A673 (cell line): ENCODE results near the gene ELAVL1. TPM values are rescaled to one million over a fixed set of nuclear protein-coding genes. Genes with fewer than 3 reads are reported as not detected.

Experiments
- BruUV-seq: library from RNA; stranded (reverse); fragments of 400-500 nt; replicated peaks from 2 replicates; lab custom pipeline; 2021; lab: Mats Ljungman, UMichigan
- CTCF ChIA-PET: fragments of 300-600 bp; sonication (Branson Sonifier 250); formaldehyde crosslinking; loops from one replicate; lab custom pipeline; 2022; ENCODE audit warnings: antibody characterized with exemption; lab: Charles Lee
- POLR2A ChIA-PET: fragments of 300-600 bp; sonication (Branson Sonifier 250); formaldehyde crosslinking; loops from one replicate; lab custom pipeline; 2022; ENCODE audit warnings: antibody characterized with exemption; ENCODE audit not compliant: low non-redundant PET; lab: Charles Lee
- DNase-seq: peaks from one replicate; pipeline ENCODE4 v3.0.0-alpha.2; 2015; ENCODE audit warnings: low spot score
- H3K27ac ChIP-seq: fragments of 200-600 bp; sonication (generic); 2 replicates; pipeline ENCODE4 v1.5.1; 2016; ENCODE audit warnings: mixed run types, low read depth, mild to moderate bottlenecking, mixed read lengths, antibody characterized with exemption, low read length; ENCODE audit not compliant: poor library complexity, severe bottlenecking
- H3K27me3 ChIP-seq: fragments of 200-600 bp; sonication (generic); replicated peaks from 2 replicates; pipeline ENCODE4 v1.6.1; 2017; ENCODE audit warnings: mixed run types, low read depth, mild to moderate bottlenecking, mixed read lengths, antibody characterized with exemption, low read length; ENCODE audit not compliant: insufficient read depth, poor library complexity
- H3K36me3 ChIP-seq: fragments of 200-600 bp; sonication (generic); 2 replicates; pipeline ENCODE4 v1.6.1; 2016; ENCODE audit warnings: mixed run types, mild to moderate bottlenecking, mixed read lengths, antibody characterized with exemption, low read length; ENCODE audit not compliant: insufficient read depth, poor library complexity, severe bottlenecking
- H3K4me1 ChIP-seq: fragments of 200-600 bp; sonication (generic); 2 replicates; pipeline ENCODE4 v1.6.1; 2017; ENCODE audit warnings: mixed run types, mild to moderate bottlenecking, mixed read lengths, antibody characterized with exemption, low read length; ENCODE audit not compliant: insufficient read depth, poor library complexity, severe bottlenecking
- H3K4me3 ChIP-seq: fragments of 200-600 bp; sonication (generic); 2 replicates; pipeline ENCODE4 v1.5.1; 2016; ENCODE audit warnings: low read depth, mixed run types, mild to moderate bottlenecking, mixed read lengths, low read length; ENCODE audit not compliant: poor library complexity, severe bottlenecking
- H3K9me3 ChIP-seq: fragments of 200-600 bp; sonication (generic); 2 replicates; pipeline ENCODE4 v1.6.1; 2016; ENCODE audit warnings: mixed run types, low read depth, mild to moderate bottlenecking, mixed read lengths, antibody characterized with exemption, low read length; ENCODE audit not compliant: poor library complexity, severe bottlenecking
- CTCF ChIP-seq: fragments of 300-800, 200-600 bp; sonication (generic); conservative IDR thresholded peaks from 2 replicates; pipeline ENCODE4 v1.5.1; 2017; ENCODE audit warnings: low read depth, mild to moderate bottlenecking, antibody characterized with exemption, low read length, moderate library complexity, mixed read lengths
- EZH2 ChIP-seq: fragments of 200-600 bp; sonication (generic); IDR thresholded peaks from 2 replicates; pipeline ENCODE4 v1.6.1; 2017; ENCODE audit warnings: borderline replicate concordance, low read depth, mild to moderate bottlenecking, mixed read lengths, antibody characterized with exemption, low read length; ENCODE audit not compliant: poor library complexity, severe bottlenecking
- intact Hi-C: fragments of 100-400 bp; cut with micrococcal nuclease; formaldehyde crosslinking; loops from one replicate; pipeline ENCODE4 v1.10.0; 2022; ENCODE audit not compliant: unreplicated experiment
- total RNA-seq: library from RNA; stranded (reverse); gene quantifications from 2 replicates; pipeline ENCODE4 v1.2.3, GENCODE V29; 2021

Gene ELAVL1
- total RNA-seq, 1 experiment from 2014 or later, result 171 TPM

- POLR2A ChIA-PET, result no interaction called here
- CTCF ChIA-PET, result no interaction called here
Measured at GRCh38 chr19:8044018-8044417, 38.6 kb upstream of the ELAVL1 start.

GRCh38 chr19:8042900-8043299 lies 37.5 kb upstream of the ELAVL1 start:
- BruUV-seq, result no TSS peak
- no peaks in the 10 kb centered on the region for H3K9me3 ChIP-seq
- ChIA-PET POLR2A (no interaction called here), CTCF (no interaction called here)
- intact Hi-C loops, result no loop called here
- no peaks in the 10 kb centered on the region for H3K27me3 ChIP-seq
- no peaks in the 10 kb centered on the region for H3K36me3 ChIP-seq
- DNase-seq, result no peak
- no peak overlapping the region for H3K4me3 ChIP-seq
- H3K4me1 ChIP-seq, result no peaks in the 10 kb centered on the region
- H3K27ac ChIP-seq, result no peak overlapping the region
- TF ChIP-seq EZH2 (no peak), CTCF (no peak)

More at GRCh38 chr19:8044018-8044417, 38.6 kb upstream of the ELAVL1 start:
- intact Hi-C loops, result no loop called here
- Histone ChIP-seq H3K27me3 (no peaks in the 10 kb centered on the region), H3K9me3 (no peaks in the 10 kb centered on the region), H3K36me3 (no peaks in the 10 kb centered on the region), H3K4me3 (no peak overlapping the region), H3K4me1 (no peaks in the 10 kb centered on the region), H3K27ac (no peak overlapping the region)
- no peak for DNase-seq
- TF ChIP-seq EZH2 (no peak), CTCF (no peak)
- BruUV-seq, result no TSS peak

- BruUV-seq, result no TSS peak
- ChIA-PET POLR2A (no interaction called here), CTCF (no interaction called here)
- Histone ChIP-seq H3K27ac (no peak overlapping the region), H3K4me3 (no peak overlapping the region), H3K36me3 (no peaks in the 10 kb centered on the region), H3K4me1 (no peaks in the 10 kb centered on the region), H3K9me3 (no peaks in the 10 kb centered on the region), H3K27me3 (no peaks in the 10 kb centered on the region)
- no peak for TF ChIP-seq EZH2
- TF ChIP-seq CTCF, result no peak
- intact Hi-C loops, result no loop called here
- no peak for DNase-seq
Measured at GRCh38 chr19:8041531-8041931, 36.1 kb upstream of the ELAVL1 start.
